Nucleus accumbens (tissue), 56 donors: ENCODE data around the gene CDCP2.
"Not testable (repeated sequence)": the region's sequence is repeated elsewhere in the genome, so short reads cannot be mapped to it uniquely, and the experiment has no call there.

Experiments used
- DNase-seq, 56 donors: peaks; one replicate each; lab custom pipeline; 2025; lab: John Stamatoyannopoulos, UW

CDCP2 gene

GRCh38 chr1:54120698-54121481 is 31.9 kb downstream of the CDCP2 start:
- peak in 4 of 56 donors; percentile 4 to 11 (median 8) for DNase-seq

DNA sequence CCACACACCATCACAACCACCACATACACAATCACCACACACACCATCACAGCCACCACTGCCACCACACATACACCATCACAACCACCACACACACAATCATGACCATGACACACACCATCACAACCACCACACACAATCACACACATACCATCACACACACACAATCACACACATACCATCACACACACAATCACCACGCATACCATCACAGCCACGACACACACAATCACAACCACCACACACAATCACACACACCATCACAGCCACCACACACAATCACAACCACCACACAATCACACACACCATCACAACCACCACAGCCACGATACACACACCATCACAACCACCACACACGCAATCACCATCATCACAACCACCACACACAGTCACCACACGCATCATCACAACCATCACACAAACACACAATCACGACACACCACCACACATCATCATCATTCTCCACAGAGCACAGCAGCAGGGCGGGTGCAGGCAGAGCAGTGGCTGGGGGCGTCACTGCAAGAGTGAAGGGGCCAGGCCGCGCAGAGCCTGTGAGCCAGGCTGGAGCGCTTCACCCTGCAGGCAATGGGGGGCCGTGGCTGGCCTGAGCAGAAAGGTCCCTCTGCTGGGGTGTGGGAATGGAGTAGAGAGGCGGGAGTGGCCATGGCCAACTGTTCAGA is 32.6 kb downstream of the CDCP2 start:
- DNase-seq: no peak

DNA sequence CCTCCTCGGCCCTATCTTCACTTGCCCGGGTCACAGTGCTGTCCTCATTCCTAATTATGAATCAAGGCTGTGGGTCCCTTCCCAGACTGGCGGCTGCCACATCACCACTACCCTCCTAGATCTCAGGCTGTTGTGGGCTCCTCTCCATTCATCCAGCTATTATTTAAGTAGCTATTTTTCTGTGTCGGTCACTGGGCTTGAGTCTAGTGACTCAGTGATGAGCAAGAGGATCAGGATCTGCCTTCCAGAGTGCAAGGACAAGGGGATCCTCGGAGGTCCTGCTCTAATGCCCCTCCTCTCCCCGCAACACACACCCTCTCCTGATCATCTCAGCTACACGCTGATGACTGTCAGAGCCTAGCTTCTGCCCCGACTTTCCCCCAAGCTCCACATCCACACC is 34.1 kb downstream of the CDCP2 start:
- DNase-seq: peak in 1 of 56 donors; percentile 4

- peak in 37 of 56 donors; percentile 3 to 70 (median 27) for DNase-seq
Observed at GRCh38 chr1:54117815-54118563, 34.8 kb downstream of the CDCP2 start.

- DNase-seq: no peak
Observed at GRCh38 chr1:54115520-54115919, 37.3 kb downstream of the CDCP2 start.

GRCh38 chr1:54114955-54115354 is 37.8 kb downstream of the CDCP2 start:
- DNase-seq: no peak

GRCh38 chr1:54114001-54114400 is 38.8 kb downstream of the CDCP2 start:
- DNase-seq: no peak

DNA sequence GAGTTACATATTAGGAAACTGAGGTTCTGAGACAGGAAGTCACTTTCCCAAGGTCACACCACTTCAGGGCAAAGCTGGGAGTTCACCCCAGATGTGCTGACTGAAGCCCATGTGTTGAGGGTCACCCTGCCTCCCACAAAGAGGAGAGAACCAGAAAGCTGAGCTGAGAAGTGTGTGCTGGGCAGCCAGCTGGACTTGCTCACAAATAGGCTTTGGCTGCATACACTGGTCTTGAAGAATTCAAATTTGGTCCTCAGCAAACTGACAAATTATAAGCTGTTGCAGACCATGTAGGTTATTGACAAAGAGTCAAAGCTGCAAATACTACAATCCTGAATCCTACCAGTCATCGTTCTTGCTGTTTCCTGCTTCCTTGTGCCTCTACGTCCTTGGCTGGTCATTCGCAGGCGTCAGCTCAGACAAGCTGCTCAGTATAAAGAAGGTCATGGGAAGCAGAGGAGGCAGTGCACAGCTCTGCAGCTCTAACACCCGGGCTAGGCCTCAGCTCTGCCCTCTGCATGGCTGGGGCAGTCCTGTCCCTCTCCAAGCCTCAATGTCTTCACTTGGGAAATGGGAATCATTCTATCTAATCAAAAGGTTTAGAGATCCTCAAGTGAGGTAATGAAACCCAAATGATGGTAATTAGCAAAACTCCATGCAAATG is 40.0 kb downstream of the CDCP2 start:
- DNase-seq: no peak

DNA sequence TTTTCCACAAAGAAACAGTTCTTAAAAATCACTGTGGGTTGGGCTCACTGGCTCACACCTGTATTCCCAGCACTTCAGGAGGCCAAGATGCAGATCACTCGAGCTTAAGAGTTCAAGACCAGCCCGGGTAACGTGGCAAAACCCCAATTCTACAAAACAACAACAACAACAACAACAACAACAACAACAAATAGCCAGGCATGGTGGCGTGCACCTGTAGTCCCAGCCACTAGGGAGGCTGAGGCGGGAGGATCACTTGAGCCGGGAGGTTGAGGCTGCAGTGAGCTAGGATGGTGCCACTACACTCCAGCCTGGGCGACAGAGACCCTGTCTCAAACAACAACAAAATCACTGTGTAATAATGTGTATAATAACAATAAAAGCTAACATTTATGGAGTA is 40.8 kb downstream of the CDCP2 start:
- no peak for DNase-seq

DNA sequence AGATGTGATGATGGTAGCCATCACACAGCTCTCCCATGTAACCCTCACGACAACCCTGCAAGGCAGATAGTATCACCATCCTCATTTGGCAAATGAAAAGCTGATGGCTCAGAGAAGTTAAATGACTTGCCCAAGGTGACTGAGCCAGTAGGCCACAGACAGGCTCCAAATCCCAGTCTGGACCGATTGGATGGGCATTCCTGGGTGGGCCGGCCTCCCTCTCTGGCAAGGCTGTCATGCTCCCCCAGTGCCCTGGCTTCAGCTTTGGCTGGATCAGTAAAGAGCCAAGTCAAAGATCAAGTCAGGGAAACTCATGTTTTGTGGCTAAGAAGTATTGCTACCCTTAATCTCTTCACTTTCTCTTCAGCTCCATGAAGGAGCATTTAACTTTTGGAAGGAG is 41.2 kb downstream of the CDCP2 start:
- DNase-seq: no peak

DNA sequence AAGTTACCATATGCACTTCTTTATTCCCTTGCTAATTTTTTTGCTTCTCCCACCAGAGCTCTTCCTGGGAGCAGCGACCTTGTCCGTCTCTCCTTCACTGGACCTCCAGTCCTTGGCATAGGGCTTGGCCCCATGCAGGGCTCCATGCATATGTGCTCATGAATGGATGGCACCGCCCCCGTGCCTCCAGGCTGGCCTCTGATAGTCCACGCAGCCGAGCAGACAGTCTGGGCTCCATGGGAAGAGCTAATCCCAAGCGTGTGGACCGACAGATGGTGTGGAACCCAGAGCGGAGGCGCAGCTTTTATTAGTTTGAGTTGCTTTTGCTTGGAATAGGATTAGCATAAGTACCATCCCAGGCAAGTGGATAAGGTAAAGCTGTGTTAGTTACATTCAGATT is 41.8 kb downstream of the CDCP2 start:
- DNase-seq: no peak

GRCh38 chr1:54109129-54110090 is 43.4 kb downstream of the CDCP2 start:
- no peak for DNase-seq

DNA sequence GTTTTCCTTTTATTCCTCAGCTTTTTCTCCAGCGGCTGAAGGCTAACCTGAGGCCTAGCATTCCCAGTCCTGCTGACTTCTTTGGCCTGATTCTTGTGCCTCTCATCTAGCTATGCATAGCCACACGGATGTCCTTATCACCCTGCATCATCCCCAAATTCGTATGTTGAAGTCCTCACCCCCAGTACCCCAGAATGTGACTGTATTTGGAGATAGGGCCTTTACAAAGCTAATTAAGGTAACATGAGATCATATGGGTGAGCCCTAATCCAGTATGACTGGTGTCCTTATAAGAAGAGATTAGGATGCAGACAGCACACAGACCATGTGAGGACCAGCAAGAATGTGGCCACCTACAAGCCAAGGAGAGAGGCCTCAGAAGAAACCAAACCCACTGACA is 44.6 kb downstream of the CDCP2 start:
- DNase-seq: no peak

GRCh38 chr1:54107131-54107530 is 45.7 kb downstream of the CDCP2 start:
- DNase-seq: peak in 1 of 56 donors; percentile 8

GRCh38 chr1:54105736-54106269 is 47.0 kb downstream of the CDCP2 start:
- DNase-seq: no peak

DNA sequence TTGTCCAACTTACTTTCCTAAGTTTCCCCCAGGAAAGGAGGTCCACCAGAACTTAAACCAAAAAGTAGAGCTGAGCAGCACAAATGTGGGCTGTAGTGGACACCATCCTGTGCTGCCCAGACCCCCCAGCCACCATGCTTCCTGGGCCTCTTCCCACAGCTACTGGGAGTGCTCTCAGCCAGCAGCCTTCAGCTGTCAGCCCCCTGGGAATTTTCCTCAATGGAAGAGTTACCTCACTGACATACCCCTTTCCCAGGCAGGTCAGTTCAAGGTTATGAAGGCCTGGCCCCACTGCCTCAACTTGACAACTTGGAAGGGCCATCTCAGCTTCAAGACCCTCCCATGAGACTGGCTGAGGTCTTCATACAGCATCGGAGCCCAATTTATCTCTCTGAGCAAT is 47.7 kb downstream of the CDCP2 start:
- DNase-seq: no peak

DNA sequence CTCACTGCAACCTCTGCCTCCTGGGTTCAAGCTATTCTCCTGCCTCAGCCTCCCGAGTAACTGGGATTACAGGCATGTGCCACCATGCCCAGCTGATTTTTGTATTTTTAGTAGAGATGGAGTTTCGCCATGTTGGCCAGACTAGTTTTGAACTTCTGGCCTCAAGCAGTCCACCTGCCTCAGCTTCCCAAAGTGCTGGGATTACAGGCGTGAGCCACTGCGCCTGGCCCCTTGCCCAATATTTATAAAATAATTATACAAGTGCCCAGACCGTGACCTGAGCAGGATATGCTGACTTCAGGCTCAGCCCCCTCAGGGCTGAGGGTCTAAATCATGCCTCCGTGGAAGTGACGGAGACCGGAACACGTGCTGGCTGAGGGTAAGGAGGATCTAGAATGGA is 48.2 kb downstream of the CDCP2 start:
- not testable (repeated sequence) for DNase-seq

DNA sequence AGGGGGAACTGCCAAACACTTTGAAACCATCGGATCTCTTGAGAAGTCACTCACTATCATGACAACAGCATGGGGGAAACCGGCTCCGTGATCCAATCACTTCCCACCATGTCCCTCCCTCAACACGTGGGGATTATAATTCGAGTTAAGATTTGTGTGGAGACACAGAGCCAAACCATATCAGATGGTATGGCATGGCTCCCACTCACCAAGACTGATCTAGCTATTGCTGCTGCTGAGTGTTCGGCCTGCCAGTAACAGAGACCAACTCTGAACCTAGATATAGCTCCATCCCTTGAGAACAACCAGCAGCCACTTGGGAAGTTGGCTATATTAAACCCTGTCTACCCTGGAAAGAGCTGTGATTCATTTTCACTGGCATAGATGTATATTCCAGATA is 49.4 kb downstream of the CDCP2 start:
- no peak for DNase-seq

DNA sequence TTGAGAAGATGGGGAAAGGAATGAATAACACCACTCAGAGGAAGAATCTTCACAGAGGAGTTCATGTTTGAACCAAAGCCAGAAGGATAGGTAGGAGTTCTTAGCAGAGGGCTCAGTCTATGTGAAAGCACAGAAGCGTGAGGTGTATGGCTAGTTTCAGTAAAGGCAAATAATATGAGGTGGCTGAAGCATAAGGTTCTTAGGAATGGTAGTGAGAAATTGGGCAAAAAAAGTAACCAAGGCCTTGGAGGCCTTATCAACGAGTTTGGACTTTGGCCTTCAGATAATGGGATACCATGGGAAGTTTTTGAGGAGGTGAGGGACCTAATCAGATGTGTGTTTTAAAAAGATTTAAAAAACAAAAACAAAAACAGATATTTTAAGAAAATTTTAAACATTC is 52.3 kb downstream of the CDCP2 start:
- no peak for DNase-seq
